Cardiac fibroblast (primary cell): ENCODE measurements around the gene SLC24A1.
"Not testable (repeated sequence)": the region's sequence is repeated elsewhere in the genome, so short reads cannot be mapped to it uniquely, and the experiment has no call there.

Source experiments
- DNase-seq, 2 donors: peaks; one replicate each; pipeline versions ENCODE4 v3.0.0 to v3.0.0-alpha.2; 2010; ENCODE audit warnings: low read depth in 2 of 2
- H3K4me3 ChIP-seq, 2 donors: replicated peaks in 1 of 2; 1 replicate in 1 of 2; 2 replicates in 1 of 2; pipeline ENCODE4 v1.5.1; 2011; ENCODE audit warnings: low read depth in 2 of 2, low read length in 2 of 2, mild to moderate bottlenecking in 2 of 2, moderate library complexity in 1 of 2
- CTCF ChIP-seq: IDR thresholded peaks from one replicate; pipeline ENCODE4 v1.5.1; 2011; ENCODE audit warnings: low read depth, mild to moderate bottlenecking, low read length, inconsistent platforms

SLC24A1 gene

GRCh38 chr15:65603134-65603533, 18.6 kb upstream of the SLC24A1 start:
- H3K4me3 ChIP-seq, result no peak overlapping the region
- no peak for TF ChIP-seq CTCF
- DNase-seq, result no peak

- no peak for TF ChIP-seq CTCF
- no peak overlapping the region for H3K4me3 ChIP-seq
- no peak for DNase-seq
Measured at GRCh38 chr15:65603559-65603958, 18.2 kb upstream of the SLC24A1 start.

GRCh38 chr15:65610871-65611718, 10.6 kb upstream of the SLC24A1 start, which contains the start of gene INTS14:
TSS of gene INTS14 (minus strand) at chr15:65611131. CDS start at chr15:65607380, 3,751 bp downstream.
- peak within 1 kb of the TSS; percentile 69 to 86 for H3K4me3 ChIP-seq
- DNase-seq, result peak; percentile 98
- peak; percentile 32 for TF ChIP-seq CTCF

GRCh38 chr15:65611888-65612615, 9.7 kb upstream of the SLC24A1 start:
- H3K4me3 ChIP-seq, result peak overlapping the region; percentile 69 to 86
- DNase-seq, result no peak
- no peak for TF ChIP-seq CTCF

- no peak overlapping the region for H3K4me3 ChIP-seq
- DNase-seq, result peak in 1 of 2 donors; percentile 20
- TF ChIP-seq CTCF, result no peak
Measured at GRCh38 chr15:65612616-65612946, 9.2 kb upstream of the SLC24A1 start.

- H3K4me3 ChIP-seq, result no peak overlapping the region
- TF ChIP-seq CTCF, result no peak
- DNase-seq, result no peak
Measured at GRCh38 chr15:65612949-65613744, 8.6 kb upstream of the SLC24A1 start.

GRCh38 chr15:65615887-65616286, 5.9 kb upstream of the SLC24A1 start:
- H3K4me3 ChIP-seq, DNase-seq: not testable (repeated sequence)
